Stimulated activated CD4-positive, alpha-beta T cell treated with anti-CD3 and anti-CD28 coated beads, Interleukin-1b, Interleukin-23, amount 100 ng/mL, for 24 hours (primary cell): ENCODE data around the gene ELOVL6.
"Not testable (repeated sequence)": the region's sequence is repeated elsewhere in the genome, so short reads cannot be mapped to it uniquely, and the experiment has no call there.

Experiments
- DNase-seq, 4 experiments: peaks; one replicate each; pipeline ENCODE4 v3.0.0-alpha.2; 2020; ENCODE audit warnings: low read depth in 4 of 4, low spot score in 1 of 4

ELOVL6 gene

GRCh38 chr4:110196871-110197528 is 1.4 kb downstream of the ELOVL6 start:
- DNase-seq: peak; percentile 24 to 51 (median 38)

- DNase-seq: peak; percentile 17 to 46 (median 23)
Measured at GRCh38 chr4:110196206-110196870, 2.1 kb downstream of the ELOVL6 start.

- no peak for DNase-seq
Measured at GRCh38 chr4:110195561-110196205, 2.7 kb downstream of the ELOVL6 start.

GRCh38 chr4:110193822-110194761 is 4.3 kb downstream of the ELOVL6 start:
- peak; percentile 32 to 56 (median 43) for DNase-seq

- DNase-seq: not testable (repeated sequence)
Measured at GRCh38 chr4:110193287-110193686, 5.1 kb downstream of the ELOVL6 start.

- no peak for DNase-seq
Measured at GRCh38 chr4:110190249-110190648, 8.2 kb downstream of the ELOVL6 start.

GRCh38 chr4:110188113-110188512 is 10.3 kb downstream of the ELOVL6 start:
- no peak for DNase-seq

GRCh38 chr4:110184791-110185155 is 13.6 kb downstream of the ELOVL6 start:
- no peak for DNase-seq

- no peak for DNase-seq
Measured at GRCh38 chr4:110184140-110184790, 14.2 kb downstream of the ELOVL6 start.

GRCh38 chr4:110183643-110184042 is 14.8 kb downstream of the ELOVL6 start:
- no peak for DNase-seq

- DNase-seq: no peak
Measured at GRCh38 chr4:110183058-110183457, 15.4 kb downstream of the ELOVL6 start.

- DNase-seq: no peak
Measured at GRCh38 chr4:110181890-110182289, 16.5 kb downstream of the ELOVL6 start.

- DNase-seq: no peak
Measured at GRCh38 chr4:110175634-110176033, 22.8 kb downstream of the ELOVL6 start.

- no peak for DNase-seq
Measured at GRCh38 chr4:110172972-110173371, 25.4 kb downstream of the ELOVL6 start.

- no peak for DNase-seq
Measured at GRCh38 chr4:110171971-110172370, 26.4 kb downstream of the ELOVL6 start.

GRCh38 chr4:110170861-110171260 is 27.6 kb downstream of the ELOVL6 start:
- no peak for DNase-seq

GRCh38 chr4:110165382-110166286 is 32.8 kb downstream of the ELOVL6 start:
- DNase-seq: peak; percentile 5 to 39 (median 21)

- no peak for DNase-seq
Measured at GRCh38 chr4:110164856-110165255, 33.6 kb downstream of the ELOVL6 start.

- DNase-seq: no peak
Measured at GRCh38 chr4:110164251-110164650, 34.2 kb downstream of the ELOVL6 start.
